Activated naive CD4-positive, alpha-beta T cell treated with anti-CD3 and anti-CD28 coated beads, Interleukin-2, amount 50 U/mL, for 16 hours (primary cell): ENCODE measurements around the gene TRAPPC4.
"Not testable (repeated sequence)": the region's sequence is repeated elsewhere in the genome, so short reads cannot be mapped to it uniquely, and the experiment has no call there.

Experiments used
- DNase-seq: peaks from one replicate; pipeline ENCODE4 v3.0.0-alpha.2; 2020

TRAPPC4 gene

DNA sequence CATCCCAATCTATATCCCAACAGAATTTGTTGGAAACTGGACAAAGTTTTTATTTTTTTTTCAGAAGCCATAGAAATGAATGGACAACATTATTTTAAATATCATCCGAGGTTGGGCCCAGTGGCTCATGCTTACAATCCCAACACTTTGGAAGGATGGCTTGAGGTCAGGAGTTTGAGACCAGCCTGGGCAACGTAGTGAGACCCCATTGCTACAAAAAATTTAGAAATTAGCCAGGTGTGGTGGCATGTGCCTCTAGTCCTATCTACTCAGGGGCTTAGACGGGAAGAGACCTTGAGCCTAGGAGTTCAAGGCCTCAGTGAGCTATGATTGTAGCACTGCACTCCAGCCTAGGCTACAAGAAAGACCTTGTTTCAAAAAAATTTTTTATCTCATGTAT lies 16.2 kb downstream of the TRAPPC4 start:
- DNase-seq = no peak

DNA sequence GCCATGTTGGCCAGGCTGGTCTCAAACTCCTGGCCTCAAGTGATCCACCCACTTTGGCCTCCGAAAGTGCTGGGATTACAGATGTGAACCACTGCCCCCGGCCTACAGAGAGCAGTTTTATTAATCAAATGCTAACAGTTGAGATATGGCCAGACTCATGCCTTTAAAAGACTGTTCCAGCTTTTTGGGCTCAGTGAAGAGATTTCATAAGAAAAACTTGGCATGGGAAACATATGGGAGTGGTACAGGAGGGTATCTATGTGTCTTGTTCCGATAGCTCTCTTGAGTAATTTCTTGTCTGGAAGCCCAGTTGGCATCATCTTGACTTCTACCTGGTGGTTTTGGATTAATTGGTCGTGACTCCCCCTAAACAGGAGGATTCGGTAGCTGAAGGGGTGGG lies 20.3 kb downstream of the TRAPPC4 start:
- DNase-seq = no peak

DNA sequence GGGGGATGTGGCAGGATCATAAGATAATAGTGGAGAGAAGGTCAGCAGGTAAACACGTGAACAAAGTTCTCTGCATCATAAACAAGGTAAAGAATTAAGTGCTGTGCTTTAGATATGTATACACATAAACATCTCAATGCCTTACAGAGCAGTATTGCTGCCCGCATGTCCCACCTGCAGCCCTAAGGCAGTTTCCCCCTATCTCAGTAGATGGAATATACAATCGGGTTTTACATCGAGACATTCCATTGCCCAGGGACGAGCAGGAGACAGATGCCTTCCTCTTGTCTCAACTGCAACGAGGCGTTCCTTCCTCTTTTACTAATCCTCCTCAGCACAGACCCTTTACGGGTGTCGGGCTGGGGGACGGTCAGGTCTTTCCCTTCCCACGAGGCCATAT lies 20.9 kb downstream of the TRAPPC4 start:
- DNase-seq = not testable (repeated sequence)

DNA sequence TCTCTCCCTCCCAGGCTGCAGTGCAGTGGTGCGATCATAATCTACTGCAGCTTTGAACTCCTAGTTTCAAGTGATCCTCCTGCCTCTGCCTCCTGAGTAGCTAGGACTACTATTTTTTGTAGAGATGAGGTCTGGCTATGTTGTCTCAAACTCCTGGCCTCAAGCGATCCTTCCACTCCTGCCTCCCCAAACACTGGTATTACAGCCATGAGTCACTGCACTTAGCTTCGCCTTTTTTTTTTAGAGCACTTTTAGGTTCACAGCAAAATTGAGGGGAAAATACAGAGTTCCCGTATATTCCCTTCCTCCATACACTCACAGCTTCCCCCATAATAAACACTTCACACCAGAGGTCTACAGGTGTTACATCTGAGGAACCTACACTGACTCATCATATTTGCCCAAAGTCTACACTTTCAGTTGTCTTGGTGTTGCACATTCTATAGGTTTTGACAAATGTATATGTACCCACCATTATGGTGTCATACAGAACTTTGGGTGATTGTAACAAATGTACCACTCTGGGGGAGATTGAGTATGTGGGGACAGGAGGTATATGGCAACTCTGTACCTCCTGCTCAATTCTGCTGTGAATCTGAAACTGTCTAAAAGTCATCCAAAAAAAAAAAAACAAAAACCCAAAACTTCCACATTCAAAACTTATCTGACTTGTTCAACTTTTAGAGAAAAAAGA lies 23.4 kb downstream of the TRAPPC4 start:
- DNase-seq = no peak

DNA sequence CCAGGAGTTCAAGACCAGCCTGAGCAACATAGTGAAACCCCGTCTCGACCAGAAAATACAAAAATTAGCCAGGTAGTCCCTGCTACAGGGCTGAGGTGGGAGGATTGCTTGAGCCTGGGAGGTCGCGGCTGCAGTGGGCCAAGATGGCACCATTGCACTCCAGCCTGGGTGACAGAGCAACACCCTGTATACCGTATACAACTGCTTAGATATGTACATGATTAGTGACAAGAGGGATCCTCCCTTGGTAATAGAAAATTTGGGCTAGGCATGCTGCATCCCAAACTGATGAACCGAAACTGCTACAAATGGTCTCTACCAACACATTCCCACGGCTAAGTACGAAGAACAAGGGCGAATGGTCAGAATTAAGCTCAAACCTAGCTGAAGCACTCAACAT lies 24.4 kb downstream of the TRAPPC4 start:
- no peak for DNase-seq

DNA sequence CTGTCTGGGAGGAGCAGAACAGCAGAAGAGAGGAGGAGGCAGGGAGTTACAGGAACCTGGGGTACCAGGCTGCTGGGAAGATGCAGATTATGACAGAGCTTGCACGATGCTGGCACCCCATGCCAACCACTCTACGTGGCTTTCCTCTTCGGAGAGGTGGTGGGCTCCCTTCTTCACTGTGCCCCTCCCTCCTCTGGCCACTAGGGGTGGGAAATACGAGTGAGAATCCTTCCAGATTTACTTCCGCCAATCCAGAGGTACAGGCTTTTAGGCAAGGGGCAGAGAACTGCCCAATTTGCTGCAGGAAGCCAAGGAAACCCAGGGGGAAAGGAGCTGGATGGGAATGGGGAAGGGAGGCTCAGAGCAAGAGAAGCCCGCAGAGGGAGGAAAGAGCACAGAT lies 26.1 kb downstream of the TRAPPC4 start:
- no peak for DNase-seq

DNA sequence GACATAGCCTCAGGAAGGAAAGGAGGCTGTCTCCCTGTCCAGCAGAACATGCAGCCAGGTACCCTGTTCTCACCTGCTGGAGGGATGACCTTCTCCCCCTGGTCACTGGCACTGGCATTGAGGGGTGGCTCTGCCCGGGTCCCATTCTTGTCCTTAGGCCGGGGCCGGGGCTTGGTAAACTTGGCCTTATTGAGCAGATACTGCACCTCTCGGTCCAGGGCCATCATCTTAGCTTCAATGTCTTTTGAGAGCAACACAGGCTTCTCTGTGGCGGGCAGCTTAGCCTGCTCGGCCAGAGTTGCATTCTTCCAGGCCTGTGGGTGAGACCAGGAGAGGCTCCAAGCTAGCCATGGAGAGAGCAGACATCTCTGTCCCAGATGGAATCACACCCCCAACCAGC lies 27.9 kb downstream of the TRAPPC4 start:
- no peak for DNase-seq

DNA sequence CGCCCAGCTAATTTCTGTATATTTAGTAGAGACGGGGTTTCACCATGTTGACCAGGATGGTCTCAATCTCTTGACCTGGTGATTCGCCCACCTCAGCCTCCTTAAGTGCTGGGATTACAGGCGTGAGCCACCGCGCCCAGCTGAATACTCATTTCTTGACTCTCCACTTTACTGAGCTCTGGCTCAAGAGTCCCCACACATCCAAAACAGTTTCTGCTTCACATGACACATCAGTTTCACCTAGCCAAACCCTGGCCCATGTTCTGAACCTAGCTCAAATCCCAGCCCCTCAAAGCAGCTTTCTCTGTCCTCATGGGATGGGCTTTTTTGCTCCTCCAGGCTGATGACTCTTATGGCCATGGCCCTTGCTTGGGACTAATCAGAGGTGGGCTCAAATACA lies 28.6 kb downstream of the TRAPPC4 start:
- no peak for DNase-seq

DNA sequence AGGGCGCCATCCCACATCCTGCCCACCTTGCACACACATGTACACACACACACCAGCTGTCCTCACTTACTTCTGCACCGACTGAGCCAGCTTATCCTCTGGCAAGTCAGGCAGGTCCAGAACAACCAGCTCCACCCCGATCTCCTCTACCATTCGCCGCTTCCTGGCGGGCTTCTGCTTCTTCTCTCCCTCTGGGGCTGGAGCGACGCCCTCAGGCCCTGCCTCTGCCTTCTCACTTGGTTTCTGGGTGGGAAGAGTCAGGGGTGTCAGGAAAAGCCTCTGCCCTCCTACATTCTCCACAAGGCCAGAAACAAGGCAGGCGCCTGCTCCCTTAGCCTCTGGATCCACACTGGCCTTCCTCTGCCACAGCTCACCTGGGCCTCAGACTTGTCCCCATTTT lies 30.1 kb downstream of the TRAPPC4 start:
- no peak for DNase-seq

DNA sequence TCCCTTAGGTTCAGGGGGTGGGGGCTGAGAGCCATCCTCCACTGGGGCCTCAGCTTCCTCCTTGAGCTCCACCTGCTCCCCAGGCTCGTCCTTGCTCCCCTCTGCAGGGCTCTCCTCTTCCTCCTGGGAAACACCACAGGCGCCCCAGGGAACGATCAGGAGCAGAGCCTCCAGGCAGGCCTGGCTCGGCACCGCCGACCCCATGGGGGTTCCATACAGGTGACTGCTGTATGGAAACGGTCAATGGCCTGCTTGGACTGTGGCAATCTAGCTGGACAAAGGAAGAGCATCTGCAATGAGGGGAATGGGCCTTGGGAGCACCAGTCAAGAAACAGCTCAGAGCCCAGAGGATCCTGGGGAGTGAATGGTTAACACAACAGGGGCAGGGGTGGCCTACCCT lies 30.5 kb downstream of the TRAPPC4 start:
- no peak for DNase-seq

DNA sequence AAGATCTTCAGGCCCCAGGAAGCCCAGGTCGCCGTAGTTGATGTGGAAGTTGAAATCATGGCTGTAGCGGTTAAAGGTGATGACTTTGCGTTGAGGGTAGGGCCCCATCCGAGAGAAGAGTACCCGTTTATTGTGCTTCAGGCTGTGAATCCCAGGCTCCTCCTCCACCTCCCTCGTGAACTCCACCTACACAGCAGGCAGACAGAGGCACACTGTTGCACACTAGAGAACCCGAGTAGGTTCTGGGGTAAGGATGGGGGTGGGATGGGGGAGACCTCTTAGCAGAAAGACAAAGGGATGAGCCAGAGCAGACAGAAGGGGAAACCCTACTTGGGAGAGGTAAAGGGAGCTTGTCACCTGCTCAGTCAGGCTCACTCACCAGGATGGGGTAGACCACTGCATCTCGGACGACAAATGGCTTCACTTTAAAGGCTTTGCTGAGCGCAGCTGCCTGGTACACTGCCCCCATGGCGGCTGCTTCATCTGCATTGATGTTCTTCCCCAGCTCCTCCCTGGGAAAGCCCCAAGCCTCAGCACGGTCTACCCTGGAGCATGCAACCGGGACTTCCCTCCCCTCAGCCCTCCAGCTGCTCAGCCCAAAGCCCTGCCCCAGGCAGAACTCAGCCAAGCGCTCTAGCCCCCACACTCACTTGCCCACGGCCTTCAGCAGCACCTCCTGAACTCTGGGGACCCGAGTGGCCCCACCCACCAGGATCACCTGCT lies 33.0 kb downstream of the TRAPPC4 start:
- no peak for DNase-seq

DNA sequence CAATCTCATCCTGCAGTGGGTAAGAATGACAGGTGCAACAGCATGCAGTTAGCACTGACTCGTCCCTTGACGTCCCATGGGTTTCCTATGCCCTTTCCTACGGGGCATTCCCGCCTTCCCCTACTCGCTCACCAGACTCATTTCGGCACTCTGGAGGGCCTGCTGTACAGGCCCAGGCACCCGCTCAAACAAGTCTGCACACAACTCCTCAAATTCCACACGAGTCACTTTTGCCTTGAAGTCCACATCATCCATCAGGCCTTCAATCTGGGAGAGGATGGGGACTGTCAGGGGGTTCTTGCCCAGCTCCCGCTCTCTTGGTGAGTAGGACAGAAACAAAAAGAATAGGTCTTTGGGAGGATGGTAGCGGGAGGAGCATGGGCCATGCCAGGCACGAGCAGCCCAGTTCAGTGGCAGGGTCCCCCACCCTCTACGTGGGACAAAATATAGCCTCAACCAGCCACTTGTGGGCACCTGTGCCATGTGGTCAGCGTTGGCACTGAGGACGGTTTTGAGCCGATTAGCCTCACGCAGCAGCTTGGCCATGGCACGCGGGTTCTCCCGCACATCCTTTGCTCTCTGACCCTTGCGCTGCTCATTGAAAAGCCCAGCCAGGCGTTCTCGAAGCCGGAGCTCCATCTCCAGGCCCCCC lies 33.7 kb downstream of the TRAPPC4 start:
- DNase-seq = no peak

DNA sequence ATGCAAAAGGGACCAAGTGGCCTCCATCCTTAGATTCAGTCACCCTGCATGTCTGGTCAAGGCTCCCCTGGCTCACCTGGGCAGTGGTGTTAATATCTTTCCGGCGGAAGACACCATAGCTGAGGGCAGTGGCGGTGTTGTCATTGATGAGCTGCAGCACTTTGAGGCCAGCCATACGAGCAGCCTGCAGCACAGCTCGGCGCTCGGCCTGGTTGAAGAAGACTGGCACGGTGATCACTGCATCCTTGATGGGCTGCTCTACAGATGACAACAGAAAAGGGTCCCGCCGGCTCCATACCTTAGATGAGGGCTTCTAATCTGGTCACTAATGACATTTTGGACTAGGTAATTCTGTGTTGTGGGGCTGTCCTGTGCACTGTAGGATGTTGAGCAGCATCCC lies 35.9 kb downstream of the TRAPPC4 start:
- no peak for DNase-seq

DNA sequence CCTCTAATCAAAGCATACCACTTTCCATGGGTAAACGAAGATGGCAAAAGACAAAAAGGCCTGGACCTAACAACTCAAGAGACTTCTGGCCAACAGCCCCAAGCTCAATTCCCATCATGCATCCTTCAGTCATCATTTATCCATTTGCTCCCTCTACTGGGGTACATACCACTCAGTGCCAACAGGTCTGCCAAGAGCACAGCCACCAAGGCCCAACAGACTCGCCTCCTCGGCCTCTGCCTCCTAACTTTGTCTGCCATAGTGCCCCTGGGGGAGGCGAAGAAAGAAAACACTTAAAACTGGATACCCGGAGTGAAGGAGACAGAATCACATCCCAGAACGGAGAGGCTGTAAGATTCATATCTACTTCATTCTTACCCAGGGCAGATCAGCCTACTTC lies 37.3 kb downstream of the TRAPPC4 start:
- no peak for DNase-seq

DNA sequence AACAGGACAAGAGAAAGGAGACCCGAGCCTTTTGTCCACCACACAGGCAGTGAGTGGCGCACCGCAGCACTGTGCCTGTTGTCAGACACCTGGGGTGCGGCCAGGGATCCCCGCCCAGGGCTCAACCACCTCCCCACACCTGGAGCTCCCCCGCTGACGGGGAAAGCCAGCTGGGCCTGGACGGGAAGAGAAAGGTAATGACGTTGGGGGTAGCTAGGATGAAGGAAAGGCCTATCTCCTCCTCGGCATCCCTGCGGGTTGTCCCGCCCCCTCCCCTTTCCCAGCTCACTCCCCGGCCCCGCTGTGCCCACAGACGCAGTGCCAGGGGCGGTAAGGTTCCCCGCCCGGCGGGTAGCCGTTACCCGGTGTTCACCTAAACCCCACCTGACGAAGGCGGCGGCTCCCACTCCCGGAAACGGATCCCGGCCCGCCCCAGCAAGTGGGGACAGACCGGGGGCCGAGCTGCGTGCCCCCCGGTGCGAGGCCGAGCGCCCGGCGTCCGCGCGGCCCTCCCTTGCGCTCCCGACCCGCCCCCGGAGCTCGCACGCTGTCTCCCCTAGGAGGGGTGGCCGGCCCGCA lies 37.9 kb downstream of the TRAPPC4 start:
- DNase-seq = peak; percentile 50

DNA sequence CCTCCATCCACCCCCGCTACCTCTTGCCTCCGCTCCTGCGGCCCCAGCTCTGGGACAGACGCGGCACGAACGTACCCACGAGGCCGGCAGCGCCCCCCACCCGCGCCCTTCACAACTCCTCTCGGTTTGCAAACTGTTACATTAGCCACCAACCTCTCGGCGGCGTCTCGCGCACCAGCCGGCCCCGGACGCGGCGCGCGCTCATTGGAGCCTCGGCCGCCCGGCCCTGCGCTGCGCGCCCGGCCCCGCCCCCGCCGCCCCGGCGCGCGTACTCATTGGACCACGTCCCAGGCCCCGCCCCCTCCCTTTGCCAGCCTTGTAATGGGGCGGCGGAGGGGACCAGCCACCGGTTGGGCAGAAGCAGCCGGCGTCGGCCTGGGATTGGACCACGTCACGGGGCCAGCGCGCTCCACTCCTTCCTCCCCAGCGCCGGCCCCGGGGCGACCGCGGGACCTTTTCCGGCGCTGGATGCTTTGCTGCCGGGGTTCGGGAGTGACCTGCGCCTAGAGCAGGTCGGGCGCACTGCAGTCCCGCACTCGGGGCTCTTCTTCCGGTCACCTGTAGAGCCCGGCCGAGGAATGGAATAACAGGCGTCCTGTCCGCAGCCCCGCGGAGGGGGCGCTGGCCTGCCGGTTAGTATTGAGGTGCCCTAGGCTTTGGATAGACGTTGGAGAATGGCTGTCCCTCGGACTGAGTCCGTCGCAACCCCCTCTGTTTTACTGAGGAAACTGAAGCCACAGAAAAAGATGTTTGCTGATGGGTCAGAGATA lies 38.6 kb downstream of the TRAPPC4 start, which contains the start of gene HYOU1:
HYOU1 (minus strand) TSS at position 206 of the 770 bp plus-strand sequence. CDS start 1,045 bp downstream, outside the sequence.
- DNase-seq = peak; percentile 99

DNA sequence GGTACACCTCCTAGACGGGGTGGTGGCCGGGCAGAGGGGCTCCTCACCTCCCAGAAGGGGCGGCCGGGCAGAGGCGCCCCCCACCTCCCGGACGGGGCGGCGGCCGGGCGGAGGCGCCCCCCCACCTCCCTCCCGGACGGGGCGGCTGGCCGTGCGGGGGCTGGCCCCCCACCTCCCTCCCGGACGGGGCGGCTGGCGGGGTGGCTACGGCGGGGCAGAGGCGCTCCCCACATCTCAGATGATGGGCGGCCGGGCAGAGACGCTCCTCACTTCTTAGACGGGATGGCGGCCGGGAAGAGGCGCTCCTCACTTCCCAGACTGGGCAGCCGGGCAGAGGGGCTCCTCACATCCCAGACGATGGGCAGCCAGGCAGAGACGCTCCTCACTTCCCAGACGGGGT lies 40.6 kb downstream of the TRAPPC4 start:
- not testable (repeated sequence) for DNase-seq

DNA sequence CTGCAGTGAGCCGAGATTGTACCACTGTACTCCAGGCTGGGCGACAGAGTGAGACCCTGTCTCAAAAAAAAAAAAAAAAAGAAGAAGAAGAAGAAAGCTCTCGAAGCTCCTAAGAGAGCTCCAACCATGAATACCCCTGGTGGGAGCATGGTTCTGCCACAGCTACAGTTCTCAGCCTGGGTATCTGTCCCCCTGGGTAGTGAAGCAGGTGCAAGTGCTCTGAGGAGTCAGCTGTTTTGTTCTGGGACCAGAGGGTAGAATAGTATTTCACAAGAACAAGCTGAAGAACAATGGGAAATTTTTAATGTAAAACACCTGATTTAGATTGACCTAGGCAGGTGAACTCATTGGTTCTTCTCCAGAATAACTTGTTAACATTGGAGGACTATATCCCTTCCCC lies 42.7 kb downstream of the TRAPPC4 start:
- DNase-seq = no peak

DNA sequence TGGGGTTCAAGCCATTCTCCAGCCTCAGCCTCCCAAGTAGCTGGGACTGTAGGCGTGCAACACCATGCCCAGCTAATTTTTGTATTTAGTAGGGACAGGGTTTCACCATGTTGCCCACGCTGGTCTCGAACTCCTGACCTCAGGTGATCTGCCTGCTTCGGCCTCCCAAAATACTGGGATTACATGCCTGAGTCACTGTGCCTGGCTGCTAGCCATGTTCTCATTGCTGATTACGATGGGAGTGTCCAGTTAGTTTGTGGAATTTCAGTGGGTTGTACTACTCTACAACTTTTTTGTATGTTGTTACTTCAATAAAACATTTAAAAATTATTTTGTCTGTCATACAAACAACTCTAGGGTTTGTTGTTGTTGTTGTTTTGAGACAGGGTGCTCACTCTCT lies 44.2 kb downstream of the TRAPPC4 start:
- DNase-seq = no peak

DNA sequence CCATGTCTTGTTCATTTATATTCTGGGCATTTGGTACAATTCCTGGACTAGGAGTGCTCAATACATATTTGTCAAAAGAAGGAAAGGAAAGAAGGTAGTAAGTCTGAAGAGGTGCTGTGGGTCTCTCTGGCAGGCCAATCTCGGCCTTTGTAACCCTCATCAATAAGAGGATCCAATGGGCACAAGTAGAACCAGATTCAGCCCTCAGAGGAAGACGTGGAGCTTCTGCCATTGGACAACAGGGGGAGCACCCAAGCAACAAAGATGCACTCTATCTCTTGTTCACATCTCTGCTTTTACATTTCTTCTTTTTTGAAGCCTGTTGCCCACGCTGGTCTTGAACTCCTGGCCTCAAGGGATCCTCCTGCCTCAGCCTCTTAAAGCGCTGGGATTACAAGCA lies 46.8 kb downstream of the TRAPPC4 start:
- DNase-seq = peak; percentile 44

DNA sequence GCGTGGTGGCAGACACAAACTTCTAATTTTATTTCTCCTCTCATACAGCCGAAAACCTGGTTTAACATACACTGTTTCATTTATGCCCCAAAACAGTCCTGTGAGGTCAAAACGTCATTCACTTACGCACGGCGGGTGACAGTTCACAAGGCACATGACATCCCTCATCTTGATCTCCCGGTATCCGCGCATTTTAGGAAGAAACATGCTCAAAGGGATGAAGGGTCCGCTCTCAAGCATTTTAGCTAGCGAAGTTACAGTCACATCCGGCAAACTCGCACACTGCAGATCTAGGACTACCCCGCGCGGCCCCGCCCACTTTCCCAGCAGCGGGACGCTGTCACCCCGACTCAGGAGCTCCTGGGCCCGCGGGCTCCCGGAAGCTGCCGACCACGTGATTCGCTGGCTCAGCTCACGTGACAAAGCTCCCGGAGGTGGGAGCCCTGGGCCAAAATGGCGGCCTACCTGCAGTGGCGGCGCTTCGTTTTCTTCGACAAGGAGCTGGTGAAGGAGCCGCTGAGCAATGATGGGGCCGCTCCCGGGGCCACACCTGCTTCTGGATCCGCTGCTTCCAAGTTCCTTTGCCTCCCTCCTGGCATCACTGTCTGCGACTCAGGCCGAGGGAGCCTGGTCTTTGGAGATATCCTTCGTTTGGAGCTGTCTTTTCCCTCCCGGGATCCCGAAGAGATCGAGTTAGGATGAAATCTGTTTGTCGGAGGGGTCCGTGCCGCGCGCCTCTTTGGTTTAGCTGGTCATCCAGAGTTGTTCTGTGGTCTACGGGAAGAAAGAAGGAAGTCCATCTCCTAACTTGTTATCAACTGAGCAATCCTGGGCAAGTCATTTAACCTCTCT lies 49.0 kb downstream of the TRAPPC4 start, which contains the start of gene VPS11:
VPS11 (plus strand) TSS at position 448 of the 852 bp plus-strand sequence; CDS start at position 454, 6 bp downstream.
- peak; percentile 98 for DNase-seq
